NCI-H2196 treated with DMSO at 0.1 percent for 48 hours (cell line): ENCODE measurements around the gene SLC22A3.

Experiments used
- DNase-seq: peaks from one replicate; lab custom pipeline; 2025; ENCODE audit not compliant: unreplicated experiment; lab: John Stamatoyannopoulos, UW

Gene SLC22A3

DNA sequence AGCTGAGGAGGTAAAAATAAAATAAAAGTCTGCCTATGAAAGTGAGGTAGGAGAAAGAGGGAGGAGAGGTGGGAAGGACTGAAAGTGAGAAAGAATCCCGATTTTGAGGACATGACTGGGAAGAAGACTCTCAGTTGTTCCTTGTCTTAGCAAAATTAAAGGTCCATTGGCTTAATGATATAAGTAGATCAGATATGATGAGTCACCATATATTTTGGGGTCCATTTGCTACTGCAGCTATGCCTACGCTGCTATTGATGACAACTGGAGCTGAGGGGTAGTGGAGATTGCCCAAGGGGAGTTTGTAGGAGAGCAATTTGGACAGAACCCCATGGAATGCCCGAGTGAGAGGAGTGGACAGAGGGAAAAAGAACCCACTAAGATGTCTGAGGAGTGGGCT lies 15.1 kb upstream of the SLC22A3 start:
- no peak for DNase-seq

DNA sequence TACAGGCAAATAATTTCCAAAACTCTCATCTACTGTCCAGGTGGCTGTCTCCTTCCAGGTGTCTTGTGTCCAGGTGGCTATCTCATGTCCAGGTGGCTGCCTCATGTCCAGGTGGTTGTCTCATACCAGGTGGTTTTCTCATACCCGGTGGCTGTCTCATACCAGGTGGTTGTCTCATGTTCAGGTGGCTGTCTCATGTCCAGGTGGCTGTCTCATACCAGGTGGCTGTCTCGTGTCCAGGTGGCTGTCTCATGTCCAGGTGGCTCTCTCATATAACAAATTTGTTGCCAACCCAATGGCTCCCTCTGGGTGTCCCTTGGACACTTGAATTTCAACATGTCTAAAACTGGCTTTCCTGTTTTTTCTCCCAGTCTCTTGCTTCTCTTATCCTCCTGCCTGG lies 14.3 kb upstream of the SLC22A3 start:
- DNase-seq = no peak

DNA sequence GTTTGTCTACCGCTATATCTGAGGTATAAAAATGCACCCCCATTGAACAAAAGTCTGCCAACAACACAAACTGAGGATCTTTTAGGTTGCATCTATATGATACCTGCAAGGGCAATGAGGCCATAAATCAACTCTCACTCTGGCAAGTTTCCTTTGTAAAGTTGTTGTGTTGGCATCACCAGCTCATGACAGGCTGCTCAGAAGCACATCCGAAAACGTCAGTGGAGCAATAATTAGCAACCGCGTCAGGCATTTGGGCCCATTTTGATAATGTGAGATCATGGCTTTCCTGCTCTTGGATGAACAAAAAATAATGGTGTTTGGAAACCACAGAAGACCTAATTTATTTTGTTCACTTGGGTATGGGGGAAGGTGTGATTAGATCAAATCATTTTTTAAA lies 12.0 kb upstream of the SLC22A3 start:
- no peak for DNase-seq

- no peak for DNase-seq
Observed at GRCh38 chr6:160337301-160337700, 10.9 kb upstream of the SLC22A3 start.

DNA sequence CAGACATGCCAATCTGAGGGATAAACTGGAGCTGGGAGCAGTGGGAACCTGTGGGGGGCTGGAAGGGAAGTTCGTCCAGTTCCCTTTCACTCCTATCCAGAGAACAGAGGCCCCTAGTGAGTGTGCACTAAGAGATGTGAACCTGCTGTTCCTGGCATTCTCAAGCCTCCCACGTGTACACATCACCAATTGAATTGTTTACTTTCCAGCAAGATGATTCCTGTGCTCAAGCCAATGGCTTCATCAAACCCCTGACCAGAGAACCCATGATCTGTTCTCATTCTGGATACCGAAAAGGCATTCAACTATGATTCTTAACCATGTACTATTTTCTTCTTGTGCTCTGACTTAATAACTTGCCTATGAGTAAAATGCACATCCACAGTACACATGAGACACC lies 10.2 kb upstream of the SLC22A3 start:
- DNase-seq = no peak

- no peak for DNase-seq
Observed at GRCh38 chr6:160343144-160343543, 5.0 kb upstream of the SLC22A3 start.

GRCh38 chr6:160344271-160344670 lies 3.9 kb upstream of the SLC22A3 start:
- no peak for DNase-seq

DNA sequence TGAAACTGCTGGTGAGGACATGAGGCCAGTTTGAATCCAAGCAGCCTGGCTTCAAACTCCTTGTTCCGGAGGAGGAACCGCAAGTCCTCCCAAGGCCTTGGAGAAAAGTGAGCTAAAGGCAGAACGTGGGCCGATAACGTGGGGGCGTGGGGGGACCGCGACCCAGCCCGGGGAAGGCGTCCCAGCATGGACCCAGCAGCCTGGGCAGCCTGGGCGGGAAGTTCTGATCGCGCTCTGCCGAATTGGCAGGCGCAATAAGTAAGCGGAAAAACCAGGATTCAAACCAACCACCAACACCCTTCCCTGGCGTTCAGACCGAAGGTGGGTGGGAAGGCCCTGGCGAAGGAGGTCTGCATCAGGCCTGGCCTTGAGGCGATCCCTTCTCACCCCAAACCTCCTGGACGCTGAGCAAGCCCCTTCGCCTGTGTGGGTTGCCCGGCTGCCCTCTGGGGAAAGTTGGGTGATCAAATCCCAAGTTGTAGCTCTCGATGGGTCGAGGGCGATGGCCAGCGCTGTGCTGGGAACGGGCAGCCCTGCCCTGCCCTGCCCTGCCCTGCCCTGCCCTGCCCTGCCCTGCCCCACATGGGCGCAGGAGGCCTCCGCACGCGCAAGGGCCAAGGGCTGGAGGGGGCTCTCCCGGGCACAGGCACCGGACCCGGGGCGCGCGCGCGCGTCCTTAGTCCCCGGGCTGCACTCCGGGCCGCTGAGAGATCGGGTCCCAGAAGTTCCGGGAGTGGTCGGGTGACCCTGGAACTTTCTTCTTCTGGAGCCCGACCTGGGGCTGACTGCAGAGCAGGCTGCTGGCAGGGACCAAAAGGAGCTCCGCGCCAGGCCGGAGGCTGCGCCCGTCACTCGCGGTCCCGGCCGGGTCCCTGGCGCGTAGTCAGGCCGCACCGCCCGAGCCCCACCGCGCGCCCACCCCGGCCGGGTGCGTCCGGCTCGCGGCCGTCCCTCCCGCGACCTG lies 637 bp upstream of the SLC22A3 start:
- DNase-seq = no peak

- DNase-seq = no peak
Observed at GRCh38 chr6:160349020-160349441, 853 bp downstream of the SLC22A3 start.

DNA sequence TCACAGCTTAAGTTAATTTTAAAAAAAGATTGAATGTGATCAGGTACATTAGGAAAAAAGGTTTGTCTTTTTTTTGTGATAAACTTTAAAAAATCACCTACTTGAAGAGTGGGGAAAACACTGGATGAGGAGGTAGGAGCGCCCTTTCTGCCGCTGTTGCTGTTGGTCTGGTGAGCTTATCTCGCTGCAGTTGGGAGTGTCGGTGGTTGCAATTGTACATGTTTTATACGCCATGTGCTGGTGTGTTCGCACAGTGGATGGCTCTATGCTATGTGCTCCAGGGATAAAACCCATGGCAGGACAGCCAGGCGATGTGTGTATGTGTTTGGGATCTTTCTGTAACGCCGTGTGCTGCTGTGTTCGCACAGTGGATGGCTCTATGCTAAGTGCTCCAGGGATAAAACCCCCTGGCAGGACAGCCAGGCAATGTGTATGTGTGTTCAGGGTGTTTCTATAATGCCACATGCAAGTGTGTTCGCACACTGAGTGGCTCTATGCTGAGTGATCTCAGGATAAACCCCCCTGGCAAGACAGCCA lies 1.7 kb downstream of the SLC22A3 start:
- no peak for DNase-seq

DNA sequence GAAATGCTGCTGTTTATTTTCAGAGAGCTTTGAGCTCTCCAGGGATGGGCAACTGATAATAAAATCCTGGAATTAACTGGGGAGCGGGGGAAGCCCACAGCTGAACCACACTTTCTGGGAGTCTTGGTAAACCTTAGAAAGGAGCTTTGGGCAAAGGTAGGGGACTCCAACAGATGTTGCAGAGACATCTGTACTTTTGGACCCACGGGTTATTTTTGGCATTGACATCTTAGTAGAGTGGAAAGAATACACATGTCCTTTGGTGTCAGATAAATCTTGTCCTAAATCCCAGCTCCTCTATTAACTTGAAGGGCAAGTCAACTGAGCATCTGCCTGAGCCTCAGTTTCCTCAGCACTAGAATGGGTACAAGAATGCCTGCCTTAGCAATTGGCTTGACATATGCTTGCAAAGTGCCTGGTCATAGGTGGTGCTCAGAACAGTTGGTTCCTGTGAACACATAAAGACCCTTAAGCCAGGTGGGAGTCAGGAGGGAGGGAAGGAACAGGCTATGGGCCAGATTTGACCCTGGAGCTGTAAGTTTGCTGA lies 5.8 kb downstream of the SLC22A3 start:
- no peak for DNase-seq

DNA sequence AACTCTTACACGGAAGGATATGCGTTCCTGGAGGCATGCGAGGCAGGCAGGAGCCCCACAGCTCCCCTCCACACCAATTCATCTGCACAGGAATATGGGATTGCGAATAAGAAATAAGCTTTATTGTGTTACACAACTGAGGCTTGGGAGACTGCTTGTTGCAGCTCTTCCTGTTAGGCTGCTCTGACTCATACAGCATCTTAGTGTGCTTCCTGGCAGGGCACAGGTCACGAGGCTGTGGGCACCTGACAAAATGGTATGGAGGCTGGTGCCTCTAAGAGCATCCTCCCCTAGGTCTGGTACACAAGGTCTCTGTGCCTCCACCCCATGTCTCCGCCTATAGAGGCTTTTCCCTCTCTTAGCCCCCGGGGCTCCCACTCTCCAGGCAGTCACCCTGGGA lies 6.8 kb downstream of the SLC22A3 start:
- DNase-seq = no peak

DNA sequence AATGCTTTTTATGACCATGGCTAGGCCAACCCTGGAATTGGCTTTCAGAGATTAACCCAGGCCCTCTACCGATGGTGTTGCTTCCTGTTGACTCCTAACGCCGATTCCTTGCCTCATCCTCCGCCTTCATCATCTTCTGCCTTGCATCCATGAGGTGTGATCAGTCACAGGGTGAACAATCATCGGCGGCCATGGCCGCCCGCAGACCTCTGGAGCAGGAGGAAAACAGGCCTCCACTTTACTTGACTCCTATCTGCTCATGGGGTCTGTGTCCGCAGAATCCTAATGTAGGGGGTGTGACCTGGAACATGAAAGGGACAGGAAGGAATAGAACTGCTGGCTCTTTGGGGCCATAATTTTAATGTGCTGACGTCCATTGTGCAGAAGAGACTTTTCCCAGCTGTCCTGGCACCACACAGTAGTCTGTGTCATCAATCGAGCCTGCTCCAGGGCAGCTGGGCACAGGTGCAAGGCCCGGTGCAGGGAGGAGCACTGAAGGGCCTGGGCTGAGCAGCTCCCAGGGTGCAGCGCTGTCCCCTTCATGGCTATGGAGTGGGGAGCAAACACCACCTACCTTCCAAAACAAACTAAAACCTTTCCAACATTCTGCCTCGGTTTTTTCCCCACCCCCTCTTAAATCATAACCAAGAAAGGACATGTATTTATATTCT lies 8.0 kb downstream of the SLC22A3 start:
- no peak for DNase-seq

- no peak for DNase-seq
Observed at GRCh38 chr6:160357088-160357487, 8.9 kb downstream of the SLC22A3 start.

DNA sequence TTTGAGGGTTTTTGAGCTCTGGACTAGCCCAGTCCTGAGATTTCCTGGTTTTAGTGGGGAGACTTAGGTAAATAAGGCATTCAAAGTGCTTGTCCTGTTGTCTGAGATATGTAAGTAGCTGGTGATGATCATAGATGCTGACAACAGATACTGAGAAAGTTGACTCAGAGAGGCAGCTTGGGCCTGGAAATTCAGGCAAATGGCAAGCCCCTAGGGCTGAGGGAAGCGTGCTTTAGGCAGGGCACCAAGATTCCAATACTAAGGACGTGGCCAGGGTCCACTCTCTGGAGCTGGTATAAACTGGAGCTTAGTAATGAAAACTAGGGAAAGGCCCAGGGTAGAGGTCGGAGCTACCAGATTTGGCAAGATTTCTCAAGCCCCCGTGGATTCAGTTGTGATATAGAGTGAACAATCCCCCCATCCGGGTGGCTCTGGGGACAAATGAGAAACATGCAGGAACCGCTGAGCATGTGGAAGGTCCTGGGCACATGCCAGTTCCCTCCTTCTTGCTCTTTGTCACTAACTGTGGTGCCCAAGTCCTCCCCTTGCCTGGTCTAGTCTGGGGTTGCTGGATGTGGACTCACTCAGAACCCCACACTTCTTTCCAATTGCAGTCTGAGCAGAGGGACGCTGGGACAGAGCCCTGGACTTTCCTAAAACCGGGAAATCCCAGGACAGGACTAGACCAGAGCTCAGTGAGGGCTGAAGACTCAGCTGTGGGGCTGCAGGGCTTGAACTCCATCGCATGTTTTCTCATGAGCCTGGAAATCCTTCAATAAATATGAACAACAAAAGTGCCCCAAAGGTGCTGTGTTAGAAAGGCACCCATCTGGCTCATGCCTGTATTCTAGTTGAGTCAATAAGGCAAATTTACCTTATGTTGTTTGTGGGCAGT lies 10.3 kb downstream of the SLC22A3 start:
- no peak for DNase-seq

DNA sequence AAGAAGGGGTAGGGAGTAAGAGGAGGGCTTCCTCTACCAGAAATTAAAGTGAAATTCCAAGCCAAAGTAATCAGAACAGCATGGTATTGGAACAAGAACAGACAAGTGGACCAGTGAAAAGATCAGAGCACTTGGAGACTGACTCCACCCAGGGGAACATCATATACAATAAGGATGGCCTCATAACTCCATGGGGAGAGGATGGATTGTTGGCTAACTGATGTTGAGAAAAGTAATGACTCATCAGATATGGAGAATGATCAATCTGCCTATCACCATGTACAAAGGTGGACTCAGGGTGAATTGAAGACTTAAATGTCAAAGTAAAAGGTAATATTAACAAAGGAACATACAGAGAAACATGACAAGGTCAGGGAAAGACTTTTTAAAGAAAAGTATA lies 12.8 kb downstream of the SLC22A3 start:
- DNase-seq = no peak

GRCh38 chr6:160362556-160362955 lies 14.4 kb downstream of the SLC22A3 start:
- no peak for DNase-seq

DNA sequence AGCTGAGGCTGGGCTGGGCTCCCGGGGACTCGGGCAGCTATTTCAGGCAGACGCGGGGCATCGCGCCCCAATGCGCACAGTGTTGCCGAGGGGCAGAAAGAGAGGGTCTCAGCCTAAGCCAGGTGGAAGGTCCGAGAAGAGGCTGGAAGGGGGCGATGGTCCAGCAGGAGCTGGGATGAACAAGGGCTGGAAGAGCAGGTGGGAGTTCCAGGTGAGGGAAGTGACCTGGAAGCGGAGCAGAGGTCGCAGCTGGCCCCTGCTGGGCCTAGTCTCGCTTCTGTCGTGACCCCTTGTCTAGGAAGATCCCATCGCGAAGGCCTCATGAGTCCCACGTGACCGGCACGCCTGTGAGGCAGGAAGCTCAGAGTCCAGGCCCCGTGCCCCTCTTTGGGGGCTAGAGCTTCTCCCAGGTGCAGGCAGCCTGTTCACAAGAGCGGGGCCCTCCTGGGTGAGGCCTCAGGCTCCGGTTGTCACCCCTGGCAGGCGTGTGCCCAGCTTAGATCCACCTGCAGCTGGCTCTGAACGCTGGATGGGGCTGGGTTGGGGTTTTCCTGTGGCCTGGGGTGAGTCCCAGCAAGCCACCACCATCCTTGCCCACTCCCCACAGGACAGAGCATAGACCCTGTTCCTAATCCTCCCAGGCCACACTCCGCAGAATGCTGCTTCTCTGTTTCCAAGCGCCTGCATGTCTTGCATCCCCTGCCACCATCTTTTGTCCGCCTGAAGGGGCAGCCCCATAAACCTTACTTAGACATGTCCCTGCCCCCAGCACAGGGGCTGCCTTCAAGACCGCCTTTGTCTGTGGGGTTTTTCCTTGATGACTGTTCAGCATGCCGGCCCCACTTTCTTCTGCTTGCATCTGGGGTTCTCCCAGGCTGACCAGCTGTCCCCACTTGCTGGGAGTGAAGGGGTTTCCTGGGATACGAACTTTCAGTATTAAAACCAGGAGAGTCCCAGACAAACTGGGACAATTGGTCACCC lies 15.1 kb downstream of the SLC22A3 start:
- DNase-seq = no peak

- DNase-seq = no peak
Observed at GRCh38 chr6:160365117-160365516, 16.9 kb downstream of the SLC22A3 start.
